CD1c-positive myeloid dendritic cell (primary cell): ENCODE results near the gene RAB39B.

Source experiments
- DNase-seq: peaks from one replicate; pipeline ENCODE4 v3.0.0-alpha.2; 2016; ENCODE audit errors: extremely low spot score

Gene RAB39B

GRCh38 chrX:155215443-155216178, 48.7 kb downstream of the RAB39B start:
- peak; percentile 1 for DNase-seq

GRCh38 chrX:155213731-155214130, 50.6 kb downstream of the RAB39B start:
- no peak for DNase-seq

- no peak for DNase-seq
Observed at GRCh38 chrX:155211208-155211607, 53.1 kb downstream of the RAB39B start.
